Activated naive CD8-positive, alpha-beta T cell treated with anti-CD3 and anti-CD28 coated beads, Interleukin-2, amount 10 ng/mL, durations not matched to agents 7 days and 5 days (primary cell): ENCODE measurements around the gene UBXN10. TPM values are rescaled to one million over a fixed set of nuclear protein-coding genes. Genes with fewer than 3 reads are reported as not detected.

ENCODE experiments used
- ATAC-seq: fragments of 150-1000 bp; cut with Tn5 transposase; one replicate; pipeline ENCODE4 v1.10.0; 2021; ENCODE audit warnings: low read depth, moderate library complexity
- POLR2A ChIA-PET: fragments of 350-600 bp; sonication (Branson Sonifier 250); formaldehyde crosslinking; loops from one replicate; lab custom pipeline; 2021; ENCODE audit warnings: antibody characterized with exemption; lab: Charles Lee
- DNase-seq: peaks from one replicate; pipeline ENCODE4 v3.0.0; 2021
- H3K27ac Mint-ChIP-seq: one replicate; pipeline ENCODE4 v1.8.0; 2022; ENCODE audit warnings: mild to moderate bottlenecking, mixed read lengths
- H3K27me3 Mint-ChIP-seq: one replicate; pipeline ENCODE4 v1.8.0; 2022; ENCODE audit warnings: mild to moderate bottlenecking, moderate library complexity, mixed read lengths
- H3K36me3 Mint-ChIP-seq: one replicate; pipeline ENCODE4 v1.8.0; 2021; ENCODE audit warnings: mild to moderate bottlenecking, mixed read lengths
- H3K4me1 Mint-ChIP-seq: one replicate; pipeline ENCODE4 v1.8.0; 2021; ENCODE audit warnings: mixed read lengths
- H3K4me3 Mint-ChIP-seq: one replicate; pipeline ENCODE4 v1.8.0; 2022; ENCODE audit warnings: mild to moderate bottlenecking, moderate library complexity, mixed read lengths
- H3K9me3 Mint-ChIP-seq: one replicate; pipeline ENCODE4 v1.8.0; 2021; ENCODE audit warnings: mixed read lengths
- total RNA-seq, 2 experiments: library from RNA; stranded (reverse); gene quantifications; one replicate each; pipeline ENCODE4 v1.2.3, GENCODE V29; 2021

Gene UBXN10, protein sequence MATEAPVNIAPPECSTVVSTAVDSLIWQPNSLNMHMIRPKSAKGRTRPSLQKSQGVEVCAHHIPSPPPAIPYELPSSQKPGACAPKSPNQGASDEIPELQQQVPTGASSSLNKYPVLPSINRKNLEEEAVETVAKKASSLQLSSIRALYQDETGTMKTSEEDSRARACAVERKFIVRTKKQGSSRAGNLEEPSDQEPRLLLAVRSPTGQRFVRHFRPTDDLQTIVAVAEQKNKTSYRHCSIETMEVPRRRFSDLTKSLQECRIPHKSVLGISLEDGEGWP
- total RNA-seq, result under 1 TPM; 0.23 to 0.28 TPM

DNA sequence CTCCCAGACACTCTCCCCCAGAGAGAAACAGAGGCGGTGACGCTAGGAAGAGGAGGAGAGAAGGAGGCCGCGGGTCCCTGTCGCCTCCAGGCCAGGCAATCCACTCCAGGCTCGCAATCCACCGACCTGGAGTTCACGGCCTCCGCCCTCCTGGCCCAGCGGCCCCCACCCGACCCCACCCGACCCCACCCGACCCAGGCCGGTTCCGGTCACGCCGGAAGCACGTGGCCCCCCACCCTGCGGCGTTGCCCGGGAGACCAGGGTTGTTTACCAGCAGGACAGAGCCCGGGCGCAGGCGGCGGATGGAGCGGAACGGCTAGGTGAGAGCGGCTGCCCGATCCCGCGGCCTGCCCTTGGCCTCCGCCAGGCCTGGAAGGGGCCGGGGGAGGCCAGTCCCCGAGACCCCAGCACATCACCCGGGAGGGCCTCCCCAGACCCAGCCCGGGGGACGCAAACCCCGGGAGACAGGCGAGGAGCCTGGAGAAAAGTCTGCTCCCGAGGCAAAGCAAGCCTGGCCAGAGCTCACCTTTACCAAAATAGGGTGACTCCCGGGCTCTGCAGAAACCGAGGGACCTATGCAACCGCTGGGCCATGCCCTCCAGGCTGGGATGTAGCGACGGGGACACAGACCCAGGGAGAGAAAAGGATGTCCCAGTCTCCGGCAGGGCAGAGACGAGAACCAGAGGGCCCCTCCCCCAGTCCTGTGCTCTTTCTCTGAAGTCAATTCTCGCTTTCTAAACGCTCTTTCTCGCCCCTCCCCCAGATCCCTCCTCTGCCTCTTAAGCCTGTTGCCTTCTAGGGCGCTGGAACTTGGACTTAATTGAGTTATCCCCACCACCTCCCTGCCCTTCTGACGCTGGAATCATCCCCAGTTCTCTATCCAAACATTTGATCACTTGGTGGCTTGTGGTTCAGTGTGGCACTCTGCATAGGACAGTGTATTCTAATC is at the start of gene UBXN10, which contains the start of gene PLA2G2C:
TSS of gene UBXN10 (plus strand) at position 263 of the 949 bp plus-strand sequence. CDS start 4,466 bp downstream, outside the sequence.
TSS of gene PLA2G2C (minus strand) at position 685 of the 949 bp plus-strand sequence. CDS start 9,155 bp downstream, outside the sequence.
- DNase-seq (peak; percentile 76), ATAC-seq (peak; percentile 43)
- POLR2A ChIA-PET, result no interaction called here
- Mint-ChIP-seq H3K9me3 (no peaks in the 10 kb centered on the region), H3K27ac (peak within 1 kb of the TSS; percentile 85), H3K36me3 (peaks cover 2% of the 10 kb centered on the region), H3K4me3 (peak within 1 kb of the TSS; percentile 81), H3K4me1 (peaks cover 43% of the 10 kb centered on the region), H3K27me3 (peaks cover 33% of the 10 kb centered on the region)

DNA sequence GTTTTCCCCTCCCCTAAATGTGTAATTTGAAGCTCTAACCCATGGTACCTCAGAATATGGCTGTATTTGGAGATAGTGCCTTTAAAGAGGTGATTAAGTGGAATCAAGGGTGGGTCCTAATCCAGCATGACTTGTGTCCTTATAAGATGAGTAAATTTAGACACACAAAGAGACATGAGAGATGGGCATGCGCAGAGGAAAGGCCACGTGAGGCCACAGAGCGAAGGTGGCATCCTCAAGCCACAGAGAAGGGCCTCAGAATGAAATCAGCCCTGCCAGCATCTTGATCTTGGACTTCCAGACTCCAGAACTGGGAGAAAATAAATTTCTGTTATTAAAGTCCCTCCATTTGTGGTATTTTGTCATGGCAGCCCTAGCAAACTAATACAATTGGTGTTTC is 49.6 kb upstream of the UBXN10 start:
- no peak for DNase-seq
- POLR2A ChIA-PET, result no interaction called here
- H3K27me3 Mint-ChIP-seq, result peaks cover 29% of the 10 kb centered on the region

DNA sequence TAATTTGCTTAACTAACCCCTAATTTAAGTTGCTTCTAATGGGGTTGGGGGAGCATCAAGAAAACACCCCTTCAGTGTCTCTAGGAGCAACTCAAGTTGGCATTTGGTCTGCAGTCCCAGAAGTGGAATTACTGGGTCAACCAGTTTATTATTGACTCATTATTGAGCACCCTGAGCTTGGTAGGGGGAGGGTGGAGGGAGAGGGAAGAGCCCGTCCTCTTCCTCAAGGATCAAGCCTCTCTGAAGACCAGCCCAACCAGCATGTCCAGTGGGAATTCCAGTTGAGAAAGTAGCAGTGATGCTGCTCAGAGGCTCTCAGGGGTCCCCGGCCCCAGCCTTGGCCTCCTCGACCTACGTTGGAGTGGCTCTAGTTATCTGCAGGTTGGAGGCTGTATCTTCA is 48.8 kb upstream of the UBXN10 start:
- H3K9me3 Mint-ChIP-seq, result no peaks in the 10 kb centered on the region
- no peak overlapping the region for H3K4me3 Mint-ChIP-seq
- peaks cover 26% of the 10 kb centered on the region for H3K27me3 Mint-ChIP-seq
- DNase-seq, result no peak
- POLR2A ChIA-PET, result no interaction called here
- no peak for ATAC-seq
- H3K4me1 Mint-ChIP-seq, result no peaks in the 10 kb centered on the region
- H3K27ac Mint-ChIP-seq, result no peak overlapping the region
- H3K36me3 Mint-ChIP-seq, result no peaks in the 10 kb centered on the region

More for the DNA sequence above, 49.6 kb upstream of the UBXN10 start:
- no peak overlapping the region for H3K27ac Mint-ChIP-seq
- no peaks in the 10 kb centered on the region for H3K36me3 Mint-ChIP-seq
- ATAC-seq, result no peak
- no peaks in the 10 kb centered on the region for H3K4me1 Mint-ChIP-seq
- no peak overlapping the region for H3K4me3 Mint-ChIP-seq
- H3K9me3 Mint-ChIP-seq, result peaks cover 4% of the 10 kb centered on the region

DNA sequence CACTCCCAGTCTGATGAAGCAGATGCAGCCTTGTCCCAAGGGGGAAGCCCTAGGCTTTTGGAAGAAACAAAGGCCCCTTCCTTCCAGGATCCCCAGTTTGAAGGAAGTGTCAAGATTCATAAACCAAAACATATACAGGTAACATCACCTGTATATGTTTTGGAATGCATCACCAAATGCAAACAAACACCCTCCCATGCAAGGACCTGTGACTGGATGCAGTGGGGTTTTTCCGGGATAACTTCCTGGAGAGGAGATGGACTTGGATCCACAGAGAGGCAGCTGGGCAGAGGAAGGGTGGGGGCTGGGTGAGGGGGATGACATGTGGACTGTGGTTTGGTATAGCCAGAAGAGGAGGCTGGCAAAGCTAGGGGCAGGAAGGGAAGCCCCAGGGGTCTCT is 48.3 kb upstream of the UBXN10 start:
- Mint-ChIP-seq H3K4me1 (no peaks in the 10 kb centered on the region), H3K27ac (no peak overlapping the region), H3K4me3 (no peak overlapping the region), H3K27me3 (peaks cover 22% of the 10 kb centered on the region), H3K36me3 (no peaks in the 10 kb centered on the region), H3K9me3 (no peaks in the 10 kb centered on the region)
- POLR2A ChIA-PET, result no interaction called here
- DNase-seq, result no peak
- ATAC-seq, result no peak

DNA sequence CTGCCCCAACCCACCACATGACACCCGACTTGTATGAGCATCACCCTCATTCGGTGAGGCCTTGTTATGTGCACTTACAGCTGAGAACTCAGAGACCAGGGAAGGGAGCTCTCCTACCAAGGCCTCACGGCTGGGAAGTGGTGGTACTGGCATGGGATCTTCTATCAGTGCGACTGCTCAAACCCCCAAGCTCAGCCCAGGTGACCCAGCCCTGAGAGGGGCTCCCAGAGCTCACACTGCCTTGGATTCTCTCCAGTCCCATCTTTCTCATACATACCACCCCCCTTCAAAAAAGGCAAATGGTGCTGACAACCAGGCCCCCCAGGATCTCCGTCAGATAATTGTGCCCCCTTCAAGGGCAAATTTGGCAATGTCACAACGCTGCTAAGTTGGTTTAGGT is 47.5 kb upstream of the UBXN10 start:
- Mint-ChIP-seq H3K9me3 (no peaks in the 10 kb centered on the region), H3K27me3 (peaks cover 18% of the 10 kb centered on the region), H3K4me1 (no peaks in the 10 kb centered on the region), H3K4me3 (no peak overlapping the region), H3K27ac (no peak overlapping the region), H3K36me3 (no peaks in the 10 kb centered on the region)
- POLR2A ChIA-PET, result no interaction called here
- DNase-seq (no peak), ATAC-seq (no peak)

DNA sequence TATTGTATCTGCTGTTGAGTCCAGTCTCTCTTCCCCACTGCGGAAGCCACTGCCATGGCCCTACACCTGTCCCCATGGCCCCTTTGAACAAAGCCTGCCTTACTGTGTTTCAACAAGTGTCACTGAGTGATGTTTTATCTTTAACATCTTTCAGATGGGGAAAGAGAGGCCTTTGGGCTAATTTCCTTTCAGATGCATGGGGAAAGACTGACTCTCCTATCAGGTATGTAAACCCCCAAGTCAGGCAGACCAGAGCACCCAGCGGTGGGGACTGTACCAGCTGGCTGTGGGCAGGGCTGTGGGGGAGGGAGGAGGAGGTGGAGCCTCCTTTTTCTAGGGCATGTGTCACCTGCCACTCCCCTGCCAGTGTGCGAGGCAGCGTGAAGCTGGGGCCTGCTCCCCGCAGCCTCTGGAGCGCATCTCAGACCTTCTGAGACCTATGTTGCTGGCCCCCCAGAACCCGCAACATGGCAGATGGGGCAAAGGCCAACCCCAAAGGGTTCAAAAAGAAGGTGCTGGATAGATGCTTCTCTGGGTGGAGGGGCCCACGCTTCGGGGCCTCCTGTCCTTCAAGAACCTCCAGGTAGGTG is 46.8 kb upstream of the UBXN10 start, which contains the start of gene PLA2G2F:
TSS of gene PLA2G2F (plus strand) at position 363 of the 590 bp plus-strand sequence. CDS start at position 468, 105 bp downstream.
- no peak within 1 kb of the TSS for H3K4me3 Mint-ChIP-seq
- no peak for DNase-seq
- no peaks in the 10 kb centered on the region for H3K9me3 Mint-ChIP-seq
- H3K27me3 Mint-ChIP-seq, result peaks cover 15% of the 10 kb centered on the region
- H3K27ac Mint-ChIP-seq, result no peak within 1 kb of the TSS
- H3K4me1 Mint-ChIP-seq, result no peaks in the 10 kb centered on the region
- ATAC-seq, result no peak
- POLR2A ChIA-PET, result no interaction called here
- no peaks in the 10 kb centered on the region for H3K36me3 Mint-ChIP-seq

DNA sequence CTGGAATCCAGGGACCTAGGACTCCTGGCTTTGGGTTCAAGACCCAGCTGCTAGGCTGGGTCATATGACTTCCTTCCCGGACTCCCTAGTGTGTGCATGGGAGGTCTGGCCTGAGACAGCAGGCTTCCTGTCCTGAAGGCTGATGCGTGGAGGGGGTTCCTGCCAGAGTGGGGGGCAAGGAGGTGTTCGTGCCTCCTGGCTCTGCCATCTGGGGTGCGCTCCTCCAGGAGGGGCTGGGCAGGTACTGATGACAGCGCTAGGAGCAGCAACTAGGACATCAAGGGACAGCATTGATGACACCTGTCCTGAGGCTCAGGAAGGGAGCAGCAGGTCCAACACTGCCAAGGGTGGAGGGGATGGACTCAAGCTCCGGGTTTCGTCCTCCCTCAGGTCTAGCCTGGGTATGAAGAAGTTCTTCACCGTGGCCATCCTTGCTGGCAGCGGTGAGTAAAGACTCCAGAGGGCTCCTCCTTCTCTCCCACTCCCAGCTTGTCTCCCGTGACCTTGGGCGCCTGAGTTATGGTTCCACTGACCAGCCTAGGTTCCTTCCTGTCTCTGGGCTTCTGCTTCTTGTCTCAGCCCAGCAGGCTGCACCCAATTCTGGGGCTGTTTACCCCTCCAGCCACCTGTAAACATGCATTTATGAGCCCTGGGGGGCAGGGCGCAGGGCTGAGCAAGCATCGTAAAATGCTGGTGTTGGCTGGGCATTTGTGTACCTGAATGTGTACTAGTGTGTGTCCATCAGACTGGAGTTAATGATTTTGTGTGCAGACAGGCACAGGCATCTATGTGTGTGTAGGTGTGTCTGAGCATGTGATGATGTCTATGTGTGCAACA is 45.9 kb upstream of the UBXN10 start:
- H3K27ac Mint-ChIP-seq, result no peak overlapping the region
- H3K4me1 Mint-ChIP-seq, result no peaks in the 10 kb centered on the region
- H3K36me3 Mint-ChIP-seq, result no peaks in the 10 kb centered on the region
- H3K27me3 Mint-ChIP-seq, result peaks cover 16% of the 10 kb centered on the region
- H3K4me3 Mint-ChIP-seq, result no peak overlapping the region
- DNase-seq, result no peak
- POLR2A ChIA-PET, result no interaction called here
- H3K9me3 Mint-ChIP-seq, result no peaks in the 10 kb centered on the region
- no peak for ATAC-seq

DNA sequence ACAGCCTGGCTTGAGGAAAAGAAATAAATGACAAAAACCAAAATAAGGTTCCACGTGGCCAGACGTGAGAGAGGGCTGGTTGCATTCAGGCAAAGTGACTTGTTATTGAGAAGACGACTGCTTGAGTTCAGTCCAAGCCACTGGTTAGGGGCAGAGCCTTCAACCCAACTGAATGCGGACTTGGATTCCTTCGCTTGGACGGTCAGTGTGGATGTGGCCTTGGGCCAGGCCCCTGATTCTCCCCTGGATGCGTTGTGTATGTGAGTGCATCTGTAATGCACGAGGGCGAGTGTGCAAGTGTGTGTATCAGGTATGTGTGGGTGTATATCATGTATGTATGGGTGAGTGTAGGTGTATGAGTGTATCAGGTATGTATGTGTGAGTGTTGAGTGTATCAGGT is 44.9 kb upstream of the UBXN10 start:
- Mint-ChIP-seq H3K27me3 (peaks cover 13% of the 10 kb centered on the region), H3K4me3 (no peak overlapping the region), H3K9me3 (no peaks in the 10 kb centered on the region), H3K4me1 (no peaks in the 10 kb centered on the region), H3K36me3 (no peaks in the 10 kb centered on the region), H3K27ac (no peak overlapping the region)
- no peak for ATAC-seq
- no peak for DNase-seq
- POLR2A ChIA-PET, result no interaction called here

DNA sequence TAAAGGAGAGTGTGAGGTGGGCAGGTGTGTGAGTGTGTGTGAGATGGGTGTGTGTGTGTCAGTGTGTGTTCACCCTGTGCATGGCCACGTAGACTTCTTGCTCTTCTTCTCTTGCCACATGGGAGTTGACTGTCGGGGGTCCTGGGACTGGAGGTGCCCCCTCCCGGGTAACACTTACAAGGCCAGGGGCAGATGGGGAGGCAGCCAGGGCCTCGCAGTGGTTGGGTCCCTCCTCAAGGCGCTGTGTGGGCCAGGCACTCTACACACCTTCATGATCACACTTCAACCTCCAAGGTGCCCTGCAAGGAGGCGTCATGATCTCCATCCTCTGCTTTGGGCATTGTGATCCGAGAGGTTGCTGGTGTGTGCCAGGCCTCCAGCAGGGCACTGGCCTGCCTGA is 44.4 kb upstream of the UBXN10 start:
- ATAC-seq (no peak), DNase-seq (no peak)
- no peaks in the 10 kb centered on the region for H3K9me3 Mint-ChIP-seq
- H3K4me3 Mint-ChIP-seq, result no peak overlapping the region
- H3K27ac Mint-ChIP-seq, result no peak overlapping the region
- H3K27me3 Mint-ChIP-seq, result peaks cover 9% of the 10 kb centered on the region
- no peaks in the 10 kb centered on the region for H3K36me3 Mint-ChIP-seq
- H3K4me1 Mint-ChIP-seq, result no peaks in the 10 kb centered on the region
- POLR2A ChIA-PET, result no interaction called here

DNA sequence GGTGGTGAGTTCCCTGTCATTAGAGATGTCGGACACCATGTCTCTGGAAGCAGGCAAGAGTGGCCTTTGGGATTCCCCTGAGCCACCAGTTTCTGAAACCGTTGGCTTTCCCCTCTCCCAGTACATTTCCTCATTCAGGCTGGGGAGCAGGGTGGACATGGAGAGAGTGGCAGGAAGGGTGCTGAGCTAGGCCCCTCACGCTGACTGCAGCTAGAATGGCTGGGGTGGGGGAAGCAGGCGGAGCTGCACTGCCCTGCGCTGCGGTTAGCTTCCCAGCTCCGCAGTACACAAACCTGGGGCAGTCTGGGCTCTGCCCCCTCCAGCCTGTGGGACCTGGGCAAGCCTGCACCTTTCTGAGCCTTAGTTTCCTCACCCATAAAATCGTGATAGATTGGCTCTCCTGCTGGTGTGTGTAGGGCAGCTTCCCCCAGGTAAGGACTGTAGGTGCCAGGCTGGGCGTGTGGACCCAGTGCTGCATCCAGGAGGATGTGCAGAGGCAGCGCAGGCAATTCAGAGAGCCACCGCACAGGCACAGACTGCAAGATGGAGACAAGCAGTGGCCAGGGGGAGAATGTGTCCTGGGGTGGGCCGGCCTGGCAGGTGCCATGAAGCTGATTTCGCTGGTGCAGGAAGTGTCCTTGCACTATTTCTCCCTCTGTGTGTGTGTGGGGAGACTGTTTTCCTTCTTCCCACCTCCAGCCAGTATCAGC is 43.7 kb upstream of the UBXN10 start:
- Mint-ChIP-seq H3K4me1 (no peaks in the 10 kb centered on the region), H3K9me3 (no peaks in the 10 kb centered on the region), H3K36me3 (no peaks in the 10 kb centered on the region), H3K27ac (no peak overlapping the region), H3K27me3 (peaks cover 9% of the 10 kb centered on the region), H3K4me3 (no peak overlapping the region)
- ATAC-seq (no peak), DNase-seq (no peak)
- POLR2A ChIA-PET, result no interaction called here

DNA sequence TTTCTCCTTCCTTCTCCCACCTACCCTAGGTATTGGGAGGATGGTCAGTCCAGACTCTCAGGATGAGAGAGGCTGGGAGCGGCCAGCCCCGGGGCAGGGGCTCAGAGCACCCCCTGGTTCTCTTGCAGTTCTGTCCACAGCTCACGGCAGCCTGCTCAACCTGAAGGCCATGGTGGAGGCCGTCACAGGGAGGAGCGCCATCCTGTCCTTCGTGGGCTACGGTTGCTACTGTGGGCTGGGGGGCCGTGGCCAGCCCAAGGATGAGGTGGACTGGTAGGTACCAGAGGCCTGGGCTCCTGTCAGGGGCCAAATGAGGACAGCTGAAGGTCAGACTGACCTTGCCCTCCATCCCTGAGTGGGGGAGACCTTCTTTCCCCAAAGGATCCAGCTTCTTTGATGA is 42.6 kb upstream of the UBXN10 start:
- H3K36me3 Mint-ChIP-seq, result no peaks in the 10 kb centered on the region
- H3K27ac Mint-ChIP-seq, result no peak overlapping the region
- H3K9me3 Mint-ChIP-seq, result no peaks in the 10 kb centered on the region
- no peaks in the 10 kb centered on the region for H3K4me1 Mint-ChIP-seq
- no peak for DNase-seq
- peaks cover 5% of the 10 kb centered on the region for H3K27me3 Mint-ChIP-seq
- POLR2A ChIA-PET, result no interaction called here
- no peak for ATAC-seq
- H3K4me3 Mint-ChIP-seq, result no peak overlapping the region

DNA sequence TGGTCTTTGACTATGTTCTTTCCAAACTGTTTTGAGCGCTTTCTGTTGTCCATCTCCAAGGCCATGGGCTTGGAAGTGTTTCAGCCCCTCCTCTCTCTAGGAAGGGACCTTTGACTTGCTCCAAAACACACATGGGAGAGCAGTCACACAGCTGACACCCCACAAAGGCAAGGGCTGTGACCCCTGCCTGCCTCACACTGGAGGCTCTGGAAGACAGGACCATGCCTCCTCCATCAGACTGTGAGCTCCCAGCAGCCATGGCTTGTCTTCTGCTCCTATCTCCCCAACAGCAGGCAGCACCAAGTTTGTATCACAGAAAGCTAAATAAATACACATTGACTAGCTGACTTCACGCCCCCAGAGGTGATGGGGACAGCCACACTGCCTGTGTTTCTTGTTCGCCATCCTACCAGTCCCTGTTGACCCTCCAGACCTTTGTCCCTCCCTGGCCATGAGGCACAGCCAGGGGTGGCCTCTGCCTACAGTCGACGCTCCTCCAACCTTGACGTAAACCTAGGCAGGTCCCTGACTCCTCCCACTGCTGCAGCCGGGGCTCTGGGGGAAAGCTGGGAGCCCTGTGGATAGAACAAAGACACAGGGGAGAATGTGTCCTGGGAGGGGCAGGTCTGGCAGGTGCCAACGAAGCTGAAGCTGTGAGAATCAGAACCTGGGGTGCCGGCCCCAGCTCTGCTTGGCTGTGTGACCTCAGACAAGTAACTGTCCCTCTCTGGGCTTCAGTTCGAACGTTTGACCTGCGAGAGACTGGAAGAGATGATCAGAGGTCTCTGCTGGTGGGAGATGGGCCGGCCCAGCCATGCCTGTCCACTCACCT is 41.9 kb upstream of the UBXN10 start:
- H3K9me3 Mint-ChIP-seq, result no peaks in the 10 kb centered on the region
- ATAC-seq, result no peak
- POLR2A ChIA-PET, result no interaction called here
- no peak overlapping the region for H3K4me3 Mint-ChIP-seq
- DNase-seq, result no peak
- no peak overlapping the region for H3K27ac Mint-ChIP-seq
- no peaks in the 10 kb centered on the region for H3K36me3 Mint-ChIP-seq
- peaks cover 3% of the 10 kb centered on the region for H3K27me3 Mint-ChIP-seq
- H3K4me1 Mint-ChIP-seq, result no peaks in the 10 kb centered on the region
